HG03025 (cell line): Measurements from ENCODE around the gene ASRGL1.
"Not testable (repeated sequence)": the region's sequence is repeated elsewhere in the genome, so short reads cannot be mapped to it uniquely, and the experiment has no call there.

Experiments used
- ATAC-seq: cut with Tn5 transposase; IDR thresholded peaks from one replicate; pipeline ENCODE4 v1.9.1; 2021; ENCODE audit warnings: mild to moderate bottlenecking, moderate library complexity; ENCODE audit not compliant: unreplicated experiment, low FRiP score

Gene ASRGL1

DNA sequence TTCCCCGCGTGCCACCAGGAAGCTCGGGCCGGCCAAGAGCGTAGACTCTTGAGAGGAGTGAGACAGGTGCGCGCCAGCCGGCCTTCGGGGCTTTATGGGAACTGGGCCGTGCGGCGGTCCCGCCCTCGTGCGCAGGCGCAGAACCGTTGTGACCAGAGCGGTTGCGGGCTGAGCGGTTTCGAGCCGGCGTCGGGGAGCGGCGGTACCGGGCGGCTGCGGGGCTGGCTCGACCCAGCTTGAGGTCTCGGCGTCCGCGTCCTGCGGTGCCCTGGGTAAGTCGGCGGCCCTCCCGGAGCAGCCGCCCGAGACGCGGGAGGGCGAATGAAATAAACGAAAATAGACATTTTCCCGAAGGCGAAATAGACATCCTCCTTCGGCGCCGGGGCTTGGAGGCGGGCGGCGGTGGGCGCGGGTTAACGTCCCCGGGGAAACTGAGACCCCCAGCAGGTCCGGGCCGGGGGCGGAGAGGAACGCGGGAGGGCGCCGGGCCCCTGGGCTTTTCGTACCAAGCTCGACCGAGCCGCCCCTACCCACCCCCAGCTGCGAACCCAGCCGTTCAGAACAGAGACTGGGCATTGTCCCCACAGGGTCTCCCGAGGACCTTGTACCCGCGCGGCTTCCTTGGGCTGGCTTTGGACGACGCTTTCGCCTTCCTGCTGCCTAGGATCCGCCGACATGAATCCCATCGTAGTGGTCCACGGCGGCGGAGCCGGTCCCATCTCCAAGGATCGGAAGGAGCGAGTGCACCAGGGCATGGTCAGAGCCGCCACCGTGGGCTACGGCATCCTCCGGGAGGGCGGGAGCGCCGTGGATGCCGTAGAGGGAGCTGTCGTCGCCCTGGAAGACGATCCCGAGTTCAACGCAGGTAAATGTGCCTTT lies at the start of gene ASRGL1:
Gene ASRGL1 (plus strand): TSS at position 146 of the 879 bp plus-strand sequence. CDS start 530 bp downstream, at position 676.
- peak; percentile 51 for ATAC-seq

GRCh38 chr11:62295504-62295903 lies 41.7 kb upstream of the ASRGL1 start:
- ATAC-seq: no peak

- no peak for ATAC-seq
Observed at GRCh38 chr11:62298975-62299374, 38.3 kb upstream of the ASRGL1 start, which contains the start of gene SCGB1D4. SCGB1D4 (minus strand) TSS chr11:62299075; CDS start chr11:62299010, 65 bp downstream.

DNA sequence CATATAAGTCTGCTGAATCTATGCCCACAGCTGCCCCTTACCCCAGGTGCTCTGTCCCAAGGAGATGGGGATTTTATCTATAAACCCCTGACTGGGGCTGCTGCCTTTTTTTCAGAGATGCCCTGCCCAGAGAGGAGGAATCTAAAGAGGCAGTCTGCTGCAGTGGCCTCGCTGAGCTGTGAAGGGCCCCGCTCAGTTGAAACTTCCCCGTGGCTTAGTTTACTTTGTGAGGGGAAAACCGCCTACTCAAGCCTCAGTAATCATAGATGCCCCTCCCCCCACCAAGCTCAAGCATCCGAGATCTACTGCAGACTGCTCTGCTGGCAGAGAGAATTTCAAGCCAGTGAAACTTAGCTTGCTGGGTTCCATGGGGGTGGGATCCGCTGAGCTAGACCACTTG lies 31.0 kb upstream of the ASRGL1 start:
- ATAC-seq: no peak

DNA sequence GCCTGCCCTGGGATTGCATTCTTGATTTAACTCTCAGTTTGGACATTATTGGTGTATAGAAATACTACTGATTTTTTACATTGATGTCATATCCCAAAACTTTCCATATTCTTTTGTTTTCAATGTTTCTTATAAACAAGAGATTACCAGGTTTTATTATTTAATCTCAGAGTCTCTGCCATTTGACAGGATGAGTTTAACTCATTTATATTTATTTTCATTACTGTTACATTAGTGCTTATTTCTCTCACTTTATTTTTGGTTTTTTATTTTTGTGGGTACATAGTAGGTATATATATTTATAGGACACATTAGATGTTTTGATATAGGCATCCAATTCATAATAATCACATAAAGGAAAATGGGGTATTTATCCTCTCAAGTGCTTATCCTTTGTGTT lies 29.3 kb upstream of the ASRGL1 start:
- ATAC-seq: no peak

DNA sequence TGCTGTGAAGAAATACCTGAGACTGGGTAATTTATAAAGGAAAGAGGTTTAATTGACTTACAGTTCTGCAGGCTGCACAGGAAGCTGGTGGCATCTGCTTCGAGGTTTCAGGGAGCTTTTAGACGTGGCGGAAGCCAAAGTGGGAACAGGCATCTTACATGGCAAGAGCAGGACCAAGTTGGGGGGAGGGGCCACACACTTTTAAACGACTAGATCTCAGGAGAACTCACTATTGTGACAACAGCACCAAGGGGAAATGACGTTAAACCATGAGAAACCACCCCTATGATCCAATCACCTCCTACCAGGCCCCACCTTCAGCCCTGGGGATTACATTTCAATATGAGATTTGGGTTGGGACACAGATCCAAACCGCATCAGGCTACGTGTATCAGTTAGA lies 27.3 kb upstream of the ASRGL1 start:
- no peak for ATAC-seq

DNA sequence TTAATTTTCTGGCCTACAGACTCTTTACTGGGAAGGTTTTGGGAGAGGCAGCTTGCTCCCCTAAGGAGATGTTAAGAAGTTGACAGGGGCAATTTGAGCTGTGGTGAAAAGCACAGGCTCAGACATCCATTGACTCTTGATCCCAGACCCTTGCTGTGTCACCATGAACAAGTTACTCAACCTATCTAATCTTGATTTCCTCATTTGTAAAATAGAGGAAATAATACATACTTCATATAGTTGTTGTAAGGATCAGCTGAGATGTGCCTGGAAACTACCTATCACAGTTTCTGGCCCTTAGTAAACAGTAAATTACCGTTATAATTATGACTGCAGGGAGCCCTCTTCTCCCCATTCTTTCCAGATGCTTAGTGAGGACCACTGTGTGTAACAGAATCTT lies 21.8 kb upstream of the ASRGL1 start:
- ATAC-seq: no peak

DNA sequence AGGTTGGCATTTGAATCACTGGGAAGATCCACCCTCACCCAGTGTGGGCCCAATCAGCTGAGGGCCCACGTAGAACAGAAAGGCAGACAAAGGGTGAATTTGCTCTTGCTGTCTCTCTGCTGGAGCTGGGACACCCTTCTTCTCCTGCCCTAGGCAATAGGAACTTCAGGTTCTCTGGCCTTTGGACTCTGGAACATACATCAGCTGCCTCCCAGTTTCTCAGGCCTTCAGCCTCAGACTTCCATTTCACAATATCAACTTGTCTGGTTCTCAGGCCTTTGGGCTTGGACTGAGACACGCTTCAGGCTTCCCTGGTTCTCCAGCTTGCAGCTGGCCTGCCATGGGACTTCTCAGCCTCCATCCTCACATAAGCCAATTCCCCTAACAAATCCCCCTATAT lies 14.7 kb upstream of the ASRGL1 start:
- ATAC-seq: no peak

DNA sequence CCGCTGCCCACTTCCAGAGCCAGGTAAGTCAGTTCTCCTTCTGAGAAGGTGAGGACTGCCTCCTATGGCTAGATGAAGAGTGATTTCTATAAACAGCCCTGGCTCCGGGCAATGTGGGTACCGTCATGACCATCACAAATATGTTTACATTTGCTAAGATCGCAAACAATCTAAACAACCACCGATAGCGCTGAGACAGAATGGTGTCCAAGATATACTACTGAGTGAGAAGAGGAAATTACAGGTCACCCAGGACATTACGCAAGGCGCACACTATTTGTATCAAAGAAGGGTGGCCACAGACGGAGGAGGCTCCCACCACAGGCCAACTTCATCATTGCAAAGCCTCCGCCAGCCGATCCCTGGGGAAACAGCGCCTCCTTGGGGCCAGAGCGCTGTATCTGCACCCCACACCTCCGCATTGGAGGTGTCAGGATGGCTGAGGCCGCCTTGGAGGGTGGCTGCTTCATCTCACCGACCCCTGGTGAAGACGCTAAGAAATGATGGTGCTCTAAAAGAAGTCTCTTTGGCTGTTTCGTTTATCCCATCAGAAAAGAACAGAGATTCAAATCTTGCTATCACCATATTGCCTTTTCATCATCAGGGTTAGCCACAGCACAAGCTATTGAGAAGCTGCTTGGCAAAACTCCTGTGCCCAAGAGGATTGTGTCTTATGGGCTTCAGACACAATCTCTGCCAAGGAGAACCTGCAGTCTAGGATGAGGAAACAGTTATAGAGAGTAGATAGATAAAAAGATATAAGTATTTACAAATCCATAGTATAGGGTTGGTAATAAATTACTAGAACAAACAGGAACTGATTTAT lies 12.3 kb upstream of the ASRGL1 start:
- no peak for ATAC-seq

GRCh38 chr11:62325781-62326180 lies 11.5 kb upstream of the ASRGL1 start:
- not testable (repeated sequence) for ATAC-seq

DNA sequence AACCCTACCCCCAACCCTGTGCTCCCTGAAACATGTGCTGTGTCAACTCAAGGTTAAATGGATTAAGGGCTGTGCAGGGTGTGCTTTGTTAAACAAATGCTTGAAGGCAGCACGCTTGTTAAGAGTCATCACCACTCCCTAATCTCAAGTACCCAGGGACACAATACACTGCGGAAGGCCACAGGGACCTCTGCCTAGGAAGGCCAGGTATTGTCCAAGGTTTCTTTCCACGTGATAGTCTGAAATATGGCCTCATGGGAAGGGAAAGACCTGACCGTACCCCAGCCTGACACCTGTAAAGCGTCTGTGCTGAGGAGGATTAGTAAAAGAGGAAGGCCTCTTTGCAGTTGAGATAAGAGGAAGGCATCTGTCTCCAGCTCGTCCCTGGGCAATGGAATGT lies 10.5 kb upstream of the ASRGL1 start:
- ATAC-seq: not testable (repeated sequence)

DNA sequence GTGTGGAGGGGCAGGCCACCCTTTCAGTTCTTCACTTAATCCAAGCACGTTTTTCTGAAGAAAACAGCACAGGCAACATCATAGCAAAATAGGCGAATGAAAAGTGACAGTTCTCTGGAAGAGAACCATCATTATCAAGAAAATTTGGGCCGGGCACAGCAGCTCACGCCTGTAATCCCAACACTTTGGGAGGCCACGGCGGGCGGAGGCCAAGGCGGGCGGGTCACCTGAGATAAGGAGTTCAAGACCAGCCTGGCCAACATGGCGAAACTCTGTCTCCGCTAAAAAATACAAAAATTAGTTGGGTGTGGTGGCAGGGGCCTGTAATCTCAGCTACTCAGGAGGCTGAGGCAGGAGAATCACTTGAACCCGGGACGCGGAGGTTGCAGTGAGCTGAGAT lies 9.7 kb upstream of the ASRGL1 start:
- not testable (repeated sequence) for ATAC-seq

GRCh38 chr11:62331264-62331663 lies 6.0 kb upstream of the ASRGL1 start:
- not testable (repeated sequence) for ATAC-seq

DNA sequence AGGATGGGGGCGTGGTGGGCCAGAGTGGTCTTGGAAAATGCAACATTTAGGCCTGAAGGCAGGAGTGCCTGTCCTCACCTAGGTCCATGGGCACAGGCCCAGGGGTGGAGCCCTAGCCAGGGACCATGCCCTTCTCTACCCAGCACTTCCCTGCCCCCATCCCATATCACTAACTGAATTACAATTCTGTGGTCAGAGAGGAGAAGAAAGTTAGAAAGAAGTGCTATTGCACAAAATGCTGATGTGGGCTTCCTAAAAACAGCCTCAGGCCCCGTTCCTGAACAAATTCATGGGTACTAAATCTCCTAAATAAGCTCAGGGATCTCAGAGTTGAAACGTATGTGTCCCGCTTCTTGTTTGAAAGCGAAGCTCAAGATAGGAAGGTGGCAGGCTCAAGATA lies 3.5 kb upstream of the ASRGL1 start:
- no peak for ATAC-seq

DNA sequence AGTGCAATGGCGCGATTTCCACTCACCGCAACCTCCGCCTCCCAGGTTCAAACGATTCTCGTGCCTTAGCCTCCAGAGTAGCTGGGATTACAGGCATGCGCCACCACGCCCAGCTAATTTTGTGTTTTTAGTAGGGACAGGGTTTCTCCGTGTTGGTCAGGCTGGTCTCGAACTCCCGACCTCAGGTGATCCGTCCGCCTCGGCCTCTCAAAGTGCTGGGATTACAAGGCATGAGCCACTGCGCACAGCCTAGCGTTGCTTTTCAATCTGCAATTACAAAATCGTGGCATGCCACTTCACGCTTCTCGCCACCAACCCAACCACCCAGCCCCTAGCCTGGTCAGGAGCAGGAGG lies 322 bp upstream of the ASRGL1 start:
- not testable (repeated sequence) for ATAC-seq

DNA sequence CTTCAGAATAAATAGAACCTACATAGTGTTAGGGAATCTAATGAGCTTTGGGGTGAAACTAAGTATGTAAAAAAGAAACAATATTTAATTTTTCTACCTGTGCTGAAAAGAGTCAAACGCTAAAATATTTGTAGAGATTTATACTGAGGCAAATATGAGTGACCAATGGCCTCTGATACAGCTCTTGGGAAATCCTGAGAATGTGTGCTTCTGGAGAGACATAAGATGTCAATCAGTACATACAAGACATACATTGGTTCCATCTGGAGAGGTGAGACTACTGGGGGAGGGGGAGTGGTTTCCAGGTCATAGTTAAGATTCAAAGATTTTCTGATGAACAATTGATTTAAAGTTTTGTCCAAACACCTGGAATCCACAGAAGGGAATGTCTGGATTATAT lies 970 bp downstream of the ASRGL1 start:
- no peak for ATAC-seq

DNA sequence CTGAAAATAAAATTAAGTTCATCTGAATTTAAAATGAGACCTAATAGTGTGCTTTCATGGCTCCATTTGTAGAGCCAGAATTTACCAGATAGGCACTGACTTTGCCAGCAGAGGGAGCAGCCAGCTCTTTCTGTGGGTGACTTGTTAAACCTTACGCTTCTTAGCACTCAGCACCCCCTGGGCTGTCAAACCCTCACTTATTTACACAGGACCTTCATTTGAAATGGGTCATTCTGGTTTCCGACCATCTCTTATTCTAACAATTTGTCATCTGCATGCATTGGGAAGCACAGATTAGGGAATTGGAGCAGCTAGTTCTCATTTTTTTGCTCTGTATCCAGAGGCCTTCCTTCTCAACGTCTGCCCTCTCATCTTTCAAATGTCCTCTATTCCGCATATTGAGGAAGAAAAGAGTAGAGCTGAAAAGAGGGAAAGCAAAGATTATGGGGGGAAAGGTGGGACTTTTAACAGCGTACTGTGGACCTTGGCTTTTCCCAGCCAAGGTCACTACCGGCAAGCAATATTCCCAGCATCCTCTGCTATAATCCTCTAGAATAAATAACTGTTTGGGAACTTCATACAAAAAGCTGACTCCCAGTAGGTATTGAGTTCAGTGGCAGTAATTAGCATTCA lies 3.1 kb downstream of the ASRGL1 start:
- ATAC-seq: no peak

DNA sequence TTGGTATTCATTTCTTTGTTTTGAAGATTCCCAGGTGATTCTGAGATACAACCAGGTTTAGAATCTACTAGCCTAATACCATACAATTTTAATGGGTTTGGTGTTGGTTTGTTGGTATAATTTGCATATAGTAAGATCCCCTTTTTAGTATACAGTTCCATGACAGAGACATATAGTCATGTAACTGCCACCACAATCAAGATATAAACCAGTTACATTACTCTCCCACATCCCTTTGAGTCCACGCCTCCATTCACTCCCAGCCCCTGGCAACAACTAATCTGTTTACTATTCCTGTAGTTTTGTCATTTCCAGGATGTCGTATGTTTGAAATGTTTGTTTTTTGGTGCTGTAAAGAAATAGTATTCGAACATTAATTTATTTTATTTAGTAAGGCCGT lies 4.3 kb downstream of the ASRGL1 start:
- ATAC-seq: no peak

DNA sequence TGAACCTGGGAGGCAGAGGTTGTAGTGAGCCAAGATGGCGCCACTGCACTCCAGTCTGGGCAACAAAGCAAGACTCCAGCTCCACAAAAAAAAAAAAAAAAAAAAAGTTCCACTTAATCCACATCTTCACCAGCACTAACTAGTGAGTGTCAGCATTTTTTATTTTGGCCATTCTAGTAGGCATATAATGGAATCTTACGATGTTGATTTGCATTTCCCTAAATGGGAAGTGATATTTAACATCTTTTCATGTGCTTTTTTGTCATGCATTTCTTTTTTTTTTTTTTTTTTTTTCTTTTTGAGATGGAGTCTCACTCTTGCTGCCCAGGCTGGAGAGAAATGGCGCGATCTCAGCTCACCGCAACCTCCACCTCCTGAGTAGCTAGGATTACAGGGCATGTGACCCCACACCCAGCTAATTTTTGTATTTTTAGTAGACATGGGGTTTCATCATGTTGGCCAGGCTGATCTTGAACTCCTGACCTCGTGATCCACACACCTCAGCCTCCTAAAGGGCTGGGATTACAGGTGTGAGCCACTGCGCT lies 6.5 kb downstream of the ASRGL1 start:
- ATAC-seq: not testable (repeated sequence)

DNA sequence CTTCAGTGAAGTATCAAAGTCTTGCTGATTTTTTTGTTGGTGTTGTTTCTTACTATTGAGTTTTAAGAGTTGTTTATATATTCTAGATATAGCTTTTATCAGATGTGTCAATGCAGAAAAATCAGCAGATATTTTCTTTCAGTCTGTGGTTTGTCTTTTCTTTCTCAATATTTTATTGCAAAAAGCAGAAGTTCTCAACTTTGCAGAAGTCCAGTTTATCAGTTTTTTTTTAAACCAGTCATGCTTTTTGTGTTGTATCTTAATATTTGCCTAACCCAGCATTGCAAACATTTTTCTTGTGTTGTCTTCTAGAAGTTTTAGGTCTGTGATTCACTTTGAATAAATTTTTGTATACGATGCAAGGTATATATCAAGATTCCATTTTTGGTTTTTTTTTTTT lies 7.0 kb downstream of the ASRGL1 start:
- no peak for ATAC-seq

- ATAC-seq: no peak
Observed at GRCh38 chr11:62345861-62346260, 8.6 kb downstream of the ASRGL1 start.
